ENCODE measurements around the gene MYZAP. TPM values are rescaled to one million over a fixed set of nuclear protein-coding genes. Genes with fewer than 3 reads are reported as not detected.

The MYZAP gene
- total RNA-seq, 1 experiment from 2014 or later: 5.9 TPM

DNA sequence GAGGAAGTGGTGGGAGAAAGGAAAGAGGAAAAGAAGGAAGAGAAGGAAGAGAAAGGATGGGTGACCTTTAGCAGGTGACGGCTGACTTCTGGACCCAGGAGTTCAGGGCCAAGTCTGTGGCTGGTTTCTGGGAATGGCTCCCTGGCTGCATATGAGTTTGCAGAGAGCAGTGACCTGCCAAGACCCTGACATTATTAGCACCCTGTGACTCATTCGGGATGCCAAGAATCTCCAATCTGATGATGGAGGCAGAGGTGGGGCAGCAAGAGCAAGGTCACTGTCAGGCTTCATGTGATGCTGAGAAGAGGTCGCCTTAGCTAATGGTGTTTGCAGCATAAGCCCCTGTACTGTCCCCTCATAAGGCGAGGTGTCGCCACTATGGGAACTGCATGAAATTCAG lies 42.6 kb downstream of the MYZAP start:
- TF ChIP-seq, protein P1, sequence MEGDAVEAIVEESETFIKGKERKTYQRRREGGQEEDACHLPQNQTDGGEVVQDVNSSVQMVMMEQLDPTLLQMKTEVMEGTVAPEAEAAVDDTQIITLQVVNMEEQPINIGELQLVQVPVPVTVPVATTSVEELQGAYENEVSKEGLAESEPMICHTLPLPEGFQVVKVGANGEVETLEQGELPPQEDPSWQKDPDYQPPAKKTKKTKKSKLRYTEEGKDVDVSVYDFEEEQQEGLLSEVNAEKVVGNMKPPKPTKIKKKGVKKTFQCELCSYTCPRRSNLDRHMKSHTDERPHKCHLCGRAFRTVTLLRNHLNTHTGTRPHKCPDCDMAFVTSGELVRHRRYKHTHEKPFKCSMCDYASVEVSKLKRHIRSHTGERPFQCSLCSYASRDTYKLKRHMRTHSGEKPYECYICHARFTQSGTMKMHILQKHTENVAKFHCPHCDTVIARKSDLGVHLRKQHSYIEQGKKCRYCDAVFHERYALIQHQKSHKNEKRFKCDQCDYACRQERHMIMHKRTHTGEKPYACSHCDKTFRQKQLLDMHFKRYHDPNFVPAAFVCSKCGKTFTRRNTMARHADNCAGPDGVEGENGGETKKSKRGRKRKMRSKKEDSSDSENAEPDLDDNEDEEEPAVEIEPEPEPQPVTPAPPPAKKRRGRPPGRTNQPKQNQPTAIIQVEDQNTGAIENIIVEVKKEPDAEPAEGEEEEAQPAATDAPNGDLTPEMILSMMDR (conservative IDR thresholded peaks at IDR 0.05): no peak
- no peak for TF ChIP-seq EZH2 (IDR thresholded peaks at IDR 0.05; ENCODE audit: low read depth)
- Histone ChIP-seq H3K9me2 (ENCODE audit: insufficient read depth) (no peaks in the 10 kb centered on the region), H3F3A (ENCODE audit: insufficient read depth, low read depth) (no peaks in the 10 kb centered on the region), H3K4me1 (replicated peaks; ENCODE audit: insufficient read depth) (no peaks in the 10 kb centered on the region), H3K79me2 (ENCODE audit: low read depth) (no peaks in the 10 kb centered on the region), H2AFZ (no peak overlapping the region), H3K9me3 (ENCODE audit: insufficient read depth, low read depth) (no peaks in the 10 kb centered on the region), H4K20me1 (ENCODE audit: insufficient read depth) (no peaks in the 10 kb centered on the region), H3K36me3 (ENCODE audit: low read depth) (no peaks in the 10 kb centered on the region), H3K27me3 (ENCODE audit: insufficient read depth, low read depth) (no peaks in the 10 kb centered on the region), H3K4me3 (no peak overlapping the region), H3K27ac (no peak overlapping the region), H3K4me2 (no peak overlapping the region)
- no TSS peak for BruUV-seq (replicated peaks)
- intact Hi-C loops (cut with micrococcal nuclease; ENCODE audit: unreplicated experiment): no loop called here
- DNase-seq: no peak
- CTCF ChIA-PET: no interaction called here
- POLR2A ChIA-PET (ENCODE audit: unreplicated experiment): no interaction called here

DNA sequence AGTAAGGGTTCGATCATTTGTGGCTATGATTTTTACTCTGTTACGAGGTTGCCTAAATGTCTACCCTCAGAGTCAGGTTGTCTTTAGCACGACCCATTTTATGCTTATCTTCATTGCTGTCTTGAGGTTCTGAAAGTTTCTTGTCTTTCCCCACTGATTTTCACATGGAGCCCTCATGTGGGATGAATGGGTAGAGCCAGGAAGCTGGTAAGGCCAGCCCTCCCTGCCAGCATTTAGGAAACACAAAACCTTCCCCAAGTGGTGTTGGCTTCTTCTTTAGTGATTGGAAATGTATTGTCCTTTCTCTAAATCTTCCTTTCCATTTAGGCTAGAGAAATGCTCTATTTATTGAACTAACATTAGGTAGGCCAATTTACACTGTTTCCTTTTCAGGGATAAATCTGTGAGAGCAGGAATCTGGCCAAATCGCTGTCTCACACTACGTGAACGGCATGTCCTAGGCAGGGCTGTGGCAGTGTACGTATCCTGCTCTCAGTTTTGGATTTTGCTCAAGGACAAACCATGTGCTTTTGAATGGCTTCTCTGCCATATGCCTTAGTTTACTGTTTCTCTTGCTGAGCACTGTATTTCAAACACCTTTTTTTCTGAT lies 43.7 kb downstream of the MYZAP start:
- TF ChIP-seq EZH2 (IDR thresholded peaks at IDR 0.05; ENCODE audit: low read depth): no peak
- TF ChIP-seq, protein P1 (conservative IDR thresholded peaks at IDR 0.05): no peak
- POLR2A ChIA-PET (ENCODE audit: unreplicated experiment): no interaction called here
- H3K4me1 ChIP-seq (replicated peaks; ENCODE audit: insufficient read depth): no peaks in the 10 kb centered on the region
- no peak overlapping the region for H3K27ac ChIP-seq
- no TSS peak for BruUV-seq (replicated peaks)
- no peaks in the 10 kb centered on the region for H4K20me1 ChIP-seq (ENCODE audit: insufficient read depth)
- H3F3A ChIP-seq (ENCODE audit: insufficient read depth, low read depth): no peaks in the 10 kb centered on the region
- H3K36me3 ChIP-seq (ENCODE audit: low read depth): no peaks in the 10 kb centered on the region
- intact Hi-C loops (cut with micrococcal nuclease; ENCODE audit: unreplicated experiment): no loop called here
- H3K79me2 ChIP-seq (ENCODE audit: low read depth): no peaks in the 10 kb centered on the region
- no peak overlapping the region for H3K4me3 ChIP-seq
- DNase-seq: no peak
- H3K4me2 ChIP-seq: no peak overlapping the region
- H3K9me3 ChIP-seq (ENCODE audit: insufficient read depth, low read depth): no peaks in the 10 kb centered on the region
- H2AFZ ChIP-seq: no peak overlapping the region
- CTCF ChIA-PET: no interaction called here
- H3K9me2 ChIP-seq (ENCODE audit: insufficient read depth): no peaks in the 10 kb centered on the region
- no peaks in the 10 kb centered on the region for H3K27me3 ChIP-seq (ENCODE audit: insufficient read depth, low read depth)

DNA sequence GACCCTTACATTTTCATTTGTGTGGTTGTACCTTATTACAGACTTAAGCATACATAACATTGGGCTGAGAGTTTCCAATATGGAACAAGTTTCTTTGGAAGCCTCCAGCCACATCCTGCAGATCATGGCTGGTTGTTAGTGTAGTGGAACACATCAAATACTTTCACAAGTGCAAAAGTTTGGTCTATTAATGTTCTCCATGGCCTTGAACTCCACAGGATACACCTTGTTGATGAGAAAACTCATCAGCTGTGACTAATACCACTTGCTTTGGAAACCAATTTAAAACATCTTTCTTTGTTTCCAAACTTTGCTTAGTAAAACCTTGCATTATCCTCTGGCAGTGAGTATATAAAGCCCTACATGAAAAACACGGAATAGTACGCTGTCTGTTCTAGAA lies 46.1 kb downstream of the MYZAP start:
- TF ChIP-seq EZH2 (IDR thresholded peaks at IDR 0.05; ENCODE audit: low read depth): no peak
- TF ChIP-seq, protein P1 (conservative IDR thresholded peaks at IDR 0.05): no peak
- CTCF ChIA-PET: no interaction called here
- no peaks in the 10 kb centered on the region for H3F3A ChIP-seq (ENCODE audit: insufficient read depth, low read depth)

More for the DNA sequence above, 46.1 kb downstream of the MYZAP start:
- POLR2A ChIA-PET (ENCODE audit: unreplicated experiment): no interaction called here
- no peak overlapping the region for H2AFZ ChIP-seq
- H3K27me3 ChIP-seq (ENCODE audit: insufficient read depth, low read depth): no peaks in the 10 kb centered on the region
- no peaks in the 10 kb centered on the region for H3K9me3 ChIP-seq (ENCODE audit: insufficient read depth, low read depth)
- no peaks in the 10 kb centered on the region for H3K79me2 ChIP-seq (ENCODE audit: low read depth)
- H3K4me2 ChIP-seq: no peak overlapping the region
- intact Hi-C loops (cut with micrococcal nuclease; ENCODE audit: unreplicated experiment): no loop called here
- H3K4me3 ChIP-seq: no peak overlapping the region
- no peaks in the 10 kb centered on the region for H4K20me1 ChIP-seq (ENCODE audit: insufficient read depth)
- no TSS peak for BruUV-seq (replicated peaks)
- H3K27ac ChIP-seq: no peak overlapping the region
- DNase-seq: no peak
- no peaks in the 10 kb centered on the region for H3K36me3 ChIP-seq (ENCODE audit: low read depth)
- no peaks in the 10 kb centered on the region for H3K4me1 ChIP-seq (replicated peaks; ENCODE audit: insufficient read depth)
- H3K9me2 ChIP-seq (ENCODE audit: insufficient read depth): no peaks in the 10 kb centered on the region

All from PC-9 (cell line).